ENCODE results near the gene EXOC3L2. TPM values are rescaled to one million over a fixed set of nuclear protein-coding genes. Genes with fewer than 3 reads are reported as not detected.
A peak's percentile ranks its signal among the peaks of the same experiment; 100 is the strongest.

Gene EXOC3L2
- total and polyA plus RNA-seq, 2 of the 8 experiments (the other 6 are each of a cell fraction or from before 2014, with no cell fraction given) = 1.4 to 1.6 TPM

DNA sequence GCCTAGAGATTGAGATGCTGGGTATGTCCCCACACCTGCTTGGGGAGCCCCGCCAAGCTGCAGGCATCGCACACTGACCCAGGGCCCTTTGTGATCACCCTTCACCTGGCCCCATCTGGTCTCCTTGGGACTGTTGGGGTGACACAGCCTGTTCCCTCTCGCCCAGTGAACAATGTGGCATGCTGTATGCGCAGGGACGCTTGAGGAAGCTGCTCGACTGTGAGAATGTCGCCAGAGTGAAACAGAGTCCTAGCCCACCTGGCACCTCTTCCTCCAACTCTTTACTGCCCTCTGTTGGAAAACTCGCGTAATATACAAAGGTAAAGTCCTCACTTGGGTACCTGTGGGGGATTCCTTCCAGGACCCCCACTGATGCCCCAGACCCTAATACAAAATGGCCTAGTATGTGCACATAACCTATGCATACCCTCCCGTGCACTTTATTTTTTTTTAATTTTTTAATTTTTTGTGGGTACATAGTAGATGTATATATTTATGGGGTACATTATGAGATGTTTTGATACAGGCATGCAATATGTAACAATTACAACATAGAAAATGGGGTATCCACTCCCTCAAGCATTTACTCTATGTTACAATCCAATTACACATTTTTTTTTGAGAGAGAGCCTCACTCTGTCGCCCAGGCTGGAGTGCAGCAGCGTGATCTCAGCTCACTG is 57.6 kb downstream of the EXOC3L2 start (continued):
- TF ChIP-seq CHD2 (IDR thresholded peaks at IDR 0.05; ENCODE audit: low read length) = no peak
- no peak for TF ChIP-seq JUN (IDR thresholded peaks at IDR 0.05; ENCODE audit: low read depth, low read length)
- no peak for TF ChIP-seq PHF8 (conservative IDR thresholded peaks at IDR 0.05; ENCODE audit: low read depth, low read length)
- TF ChIP-seq HDAC6 (IDR thresholded peaks at IDR 0.05; ENCODE audit: low read depth, low read length) = no peak
- no peak for TF ChIP-seq E2F6 (IDR thresholded peaks at IDR 0.05)
- no peak for TF ChIP-seq SP1 (IDR thresholded peaks at IDR 0.05; ENCODE audit: low read depth, low read length)
- TF ChIP-seq, protein P1, sequence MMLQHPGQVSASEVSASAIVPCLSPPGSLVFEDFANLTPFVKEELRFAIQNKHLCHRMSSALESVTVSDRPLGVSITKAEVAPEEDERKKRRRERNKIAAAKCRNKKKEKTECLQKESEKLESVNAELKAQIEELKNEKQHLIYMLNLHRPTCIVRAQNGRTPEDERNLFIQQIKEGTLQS (IDR thresholded peaks at IDR 0.05; ENCODE audit: insufficient read depth, low read depth, low read length) = no peak
- 0 out of 2 replicates have a peak, but pooled peaks have one; percentile 24 for TF ChIP-seq MAX (IDR thresholded peaks at IDR 0.05)
- no peak for TF ChIP-seq RFX5 (IDR thresholded peaks at IDR 0.05; ENCODE audit: borderline replicate concordance, low read depth, low read length)
- TF ChIP-seq SP4 (IDR thresholded peaks at IDR 0.05; ENCODE audit: low read length) = no peak
- TF ChIP-seq POLR2A (IDR thresholded peaks at IDR 0.05; ENCODE audit: control extremely low read depth in 1 of 2, low read depth in 2 of 2, low read length in 2 of 2) = no peak
- no peak for TF ChIP-seq HDAC2 (IDR thresholded peaks at IDR 0.05; ENCODE audit: borderline replicate concordance in 1 of 2, low read depth in 2 of 2, low read length in 2 of 2)
- TF ChIP-seq SP2 (IDR thresholded peaks at IDR 0.05; ENCODE audit: low read length) = no peak
- TF ChIP-seq CREB1 (IDR thresholded peaks at IDR 0.05) = 0 out of 2 replicates have a peak, but pooled peaks have one; percentile 8
- TF ChIP-seq TAF7 (optimal IDR thresholded peaks at IDR 0.05; ENCODE audit: borderline replicate concordance, low read depth, low read length) = no peak
- peak; percentile 61 for TF ChIP-seq TEAD4 (IDR thresholded peaks at IDR 0.05; ENCODE audit: low read depth, low read length)
- TF ChIP-seq SAP30 (IDR thresholded peaks at IDR 0.05; ENCODE audit: insufficient read depth, insufficient replicate concordance, low read length) = no peak
- TF ChIP-seq, protein P2, sequence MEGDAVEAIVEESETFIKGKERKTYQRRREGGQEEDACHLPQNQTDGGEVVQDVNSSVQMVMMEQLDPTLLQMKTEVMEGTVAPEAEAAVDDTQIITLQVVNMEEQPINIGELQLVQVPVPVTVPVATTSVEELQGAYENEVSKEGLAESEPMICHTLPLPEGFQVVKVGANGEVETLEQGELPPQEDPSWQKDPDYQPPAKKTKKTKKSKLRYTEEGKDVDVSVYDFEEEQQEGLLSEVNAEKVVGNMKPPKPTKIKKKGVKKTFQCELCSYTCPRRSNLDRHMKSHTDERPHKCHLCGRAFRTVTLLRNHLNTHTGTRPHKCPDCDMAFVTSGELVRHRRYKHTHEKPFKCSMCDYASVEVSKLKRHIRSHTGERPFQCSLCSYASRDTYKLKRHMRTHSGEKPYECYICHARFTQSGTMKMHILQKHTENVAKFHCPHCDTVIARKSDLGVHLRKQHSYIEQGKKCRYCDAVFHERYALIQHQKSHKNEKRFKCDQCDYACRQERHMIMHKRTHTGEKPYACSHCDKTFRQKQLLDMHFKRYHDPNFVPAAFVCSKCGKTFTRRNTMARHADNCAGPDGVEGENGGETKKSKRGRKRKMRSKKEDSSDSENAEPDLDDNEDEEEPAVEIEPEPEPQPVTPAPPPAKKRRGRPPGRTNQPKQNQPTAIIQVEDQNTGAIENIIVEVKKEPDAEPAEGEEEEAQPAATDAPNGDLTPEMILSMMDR (IDR thresholded peaks at IDR 0.05; ENCODE audit: control extremely low read depth in 1 of 3, insufficient read depth in 1 of 3, low read depth in 1 of 3, low read length in 3 of 3) = peak in 2 of 3 experiments; percentile 71 to 74; a peak in 3 of 4 replicates

All from H1 (cell line).